Measurements from ENCODE around the gene ATP6V1D. TPM values are rescaled to one million over a fixed set of nuclear protein-coding genes. Genes with fewer than 3 reads are reported as not detected.
A peak's percentile ranks its signal among the peaks of the same experiment; 100 is the strongest.

ATP6V1D gene
- total and polyA plus RNA-seq, 2 experiments from 2014 or later = 128 to 191 TPM

GRCh38 chr14:67371247-67372148 lies 11.9 kb upstream of the ATP6V1D start:
- no peaks in the 10 kb centered on the region for H3K9me2 ChIP-seq (ENCODE audit: insufficient read depth)
- no peak for DNase-seq
- H3K27me3 ChIP-seq (replicated peaks; ENCODE audit: insufficient read depth) = no peaks in the 10 kb centered on the region
- peaks cover 5% of the 10 kb centered on the region; the same call in 1 of the 2 replicates for H3F3A ChIP-seq (ENCODE audit: insufficient read depth)
- no peak overlapping the region for H3K4me3 ChIP-seq
- H3K9me3 ChIP-seq (ENCODE audit: low read depth) = no peaks in the 10 kb centered on the region
- H3K4me1 ChIP-seq (ENCODE audit: insufficient read depth) = peaks cover 3% of the 10 kb centered on the region; the same call in 1 of the 2 replicates
- H3K9ac ChIP-seq = no peak overlapping the region
- H4K20me1 ChIP-seq (ENCODE audit: insufficient read depth) = no peaks in the 10 kb centered on the region
- peaks cover 93% of the 10 kb centered on the region for H3K79me2 ChIP-seq (ENCODE audit: insufficient read depth)
- no peak overlapping the region for H3K4me2 ChIP-seq (ENCODE audit: unreplicated experiment)
- no peak overlapping the region for H2AFZ ChIP-seq
- peaks cover 76% of the 10 kb centered on the region for H3K36me3 ChIP-seq (ENCODE audit: low read depth)
- WGBS, 2 experiments (ENCODE audit: low coverage in 1 of 2, low lambda C conversion rate in 2 of 2, missing lambda C conversion rate in 2 of 2) = 96 to 97% methylated on average over 4 of the region's 4 CpGs
- no peak overlapping the region for H3K27ac ChIP-seq
- in situ Hi-C loops (cut with MboI) = no loop called here
- TF ChIP-seq EZH2 (IDR thresholded peaks at IDR 0.05; ENCODE audit: insufficient read depth, poor library complexity, severe bottlenecking) (no peak), EZH2phosphoT487 (IDR thresholded peaks at IDR 0.05; ENCODE audit: insufficient read depth, low read depth) (no peak)

- DNase-seq = peak; percentile 36
- H3K27ac ChIP-seq = no peak overlapping the region
- H3K4me3 ChIP-seq = no peak overlapping the region
- H3K27me3 ChIP-seq (replicated peaks; ENCODE audit: insufficient read depth) = no peaks in the 10 kb centered on the region
- no peak overlapping the region for H3K9ac ChIP-seq
- 94 to 95% methylated on average over 5 of the region's 5 CpGs for WGBS, 2 experiments (ENCODE audit: low coverage in 1 of 2, low lambda C conversion rate in 2 of 2, missing lambda C conversion rate in 2 of 2)
- peaks cover 76% of the 10 kb centered on the region for H3K36me3 ChIP-seq (ENCODE audit: low read depth)
- no peak overlapping the region for H3K4me2 ChIP-seq (ENCODE audit: unreplicated experiment)
- peaks cover 3% of the 10 kb centered on the region; the same call in 1 of the 2 replicates for H3K4me1 ChIP-seq (ENCODE audit: insufficient read depth)
- no peaks in the 10 kb centered on the region for H3K9me3 ChIP-seq (ENCODE audit: low read depth)
- no peaks in the 10 kb centered on the region for H3K9me2 ChIP-seq (ENCODE audit: insufficient read depth)
- no peaks in the 10 kb centered on the region for H4K20me1 ChIP-seq (ENCODE audit: insufficient read depth)
- H3F3A ChIP-seq (ENCODE audit: insufficient read depth) = peaks cover 7% of the 10 kb centered on the region; the same call in 1 of the 2 replicates
- H3K79me2 ChIP-seq (ENCODE audit: insufficient read depth) = peaks cover 97% of the 10 kb centered on the region
- TF ChIP-seq EZH2phosphoT487 (IDR thresholded peaks at IDR 0.05; ENCODE audit: insufficient read depth, low read depth) = no peak
- no peak for TF ChIP-seq EZH2 (IDR thresholded peaks at IDR 0.05; ENCODE audit: insufficient read depth, poor library complexity, severe bottlenecking)
- in situ Hi-C loops (cut with MboI) = no loop called here
- no peak overlapping the region for H2AFZ ChIP-seq
These were observed 11.2 kb upstream of the ATP6V1D start for GRCh38 chr14:67370830-67371229.

- 87 to 92% methylated on average over 4 of the region's 4 CpGs for WGBS, 2 experiments (ENCODE audit: low coverage in 1 of 2, low lambda C conversion rate in 2 of 2, missing lambda C conversion rate in 2 of 2)
- Histone ChIP-seq H3F3A (ENCODE audit: insufficient read depth) (0 out of 2 replicates have a peak, but pooled peaks cover 7% of the 10 kb centered on the region), H3K27ac (no peak overlapping the region), H3K9me3 (ENCODE audit: low read depth) (no peaks in the 10 kb centered on the region), H3K4me3 (no peak overlapping the region), H3K9ac (no peak overlapping the region), H2AFZ (no peak overlapping the region), H3K4me1 (ENCODE audit: insufficient read depth) (peaks cover 29% of the 10 kb centered on the region; the same call in 1 of the 2 replicates), H3K79me2 (ENCODE audit: insufficient read depth) (peaks cover 100% of the 10 kb centered on the region), H3K9me2 (ENCODE audit: insufficient read depth) (no peaks in the 10 kb centered on the region), H3K27me3 (replicated peaks; ENCODE audit: insufficient read depth) (no peaks in the 10 kb centered on the region), H4K20me1 (ENCODE audit: insufficient read depth) (peaks cover 6% of the 10 kb centered on the region; the same call in 1 of the 2 replicates), H3K4me2 (ENCODE audit: unreplicated experiment) (no peak overlapping the region), H3K36me3 (ENCODE audit: low read depth) (peaks cover 50% of the 10 kb centered on the region)
- DNase-seq = no peak
- TF ChIP-seq EZH2 (IDR thresholded peaks at IDR 0.05; ENCODE audit: insufficient read depth, poor library complexity, severe bottlenecking) = no peak
- no peak for TF ChIP-seq EZH2phosphoT487 (IDR thresholded peaks at IDR 0.05; ENCODE audit: insufficient read depth, low read depth)
- in situ Hi-C loops (cut with MboI) = no loop called here
These were observed 5.9 kb upstream of the ATP6V1D start for GRCh38 chr14:67365476-67365875.

GRCh38 chr14:67360470-67361206 lies 1.0 kb upstream of the ATP6V1D start:
- no peaks in the 10 kb centered on the region for H3K9me2 ChIP-seq (ENCODE audit: insufficient read depth)
- WGBS, 2 experiments (ENCODE audit: low coverage in 1 of 2, low lambda C conversion rate in 2 of 2, missing lambda C conversion rate in 2 of 2) = 0 to 1% methylated on average over 34 of the region's 34 CpGs
- peak overlapping the region; percentile 99 for H3K27ac ChIP-seq
- peak overlapping the region; percentile 95 for H2AFZ ChIP-seq
- H3K79me2 ChIP-seq (ENCODE audit: insufficient read depth) = peaks cover 93% of the 10 kb centered on the region
- peaks cover 53% of the 10 kb centered on the region for H3K4me1 ChIP-seq (ENCODE audit: insufficient read depth)
- no peak for DNase-seq
- peak overlapping the region; percentile 98 for H3K9ac ChIP-seq
- H3K9me3 ChIP-seq (ENCODE audit: low read depth) = no peaks in the 10 kb centered on the region
- peaks cover 15% of the 10 kb centered on the region for H3K36me3 ChIP-seq (ENCODE audit: low read depth)
- H3K4me2 ChIP-seq (ENCODE audit: unreplicated experiment) = peak overlapping the region; percentile 93
- H3K27me3 ChIP-seq (replicated peaks; ENCODE audit: insufficient read depth) = no peaks in the 10 kb centered on the region
- H3K4me3 ChIP-seq = peak overlapping the region; percentile 93
- in situ Hi-C loops (cut with MboI) = no loop called here
- no peak for TF ChIP-seq EZH2phosphoT487 (IDR thresholded peaks at IDR 0.05; ENCODE audit: insufficient read depth, low read depth)
- TF ChIP-seq EZH2 (IDR thresholded peaks at IDR 0.05; ENCODE audit: insufficient read depth, poor library complexity, severe bottlenecking) = no peak
- peaks cover 25% of the 10 kb centered on the region for H3F3A ChIP-seq (ENCODE audit: insufficient read depth)
- H4K20me1 ChIP-seq (ENCODE audit: insufficient read depth) = peaks cover 12% of the 10 kb centered on the region; the same call in 1 of the 2 replicates

Measured in GM23248 (cell line).